ENCODE results near the gene KLB.
"Not testable (repeated sequence)": the region's sequence is repeated elsewhere in the genome, so short reads cannot be mapped to it uniquely, and the experiment has no call there.

The KLB gene

GRCh38 chr4:39410415-39410814 lies 3.7 kb downstream of the KLB start:
- TF ChIP-seq, protein P1, sequence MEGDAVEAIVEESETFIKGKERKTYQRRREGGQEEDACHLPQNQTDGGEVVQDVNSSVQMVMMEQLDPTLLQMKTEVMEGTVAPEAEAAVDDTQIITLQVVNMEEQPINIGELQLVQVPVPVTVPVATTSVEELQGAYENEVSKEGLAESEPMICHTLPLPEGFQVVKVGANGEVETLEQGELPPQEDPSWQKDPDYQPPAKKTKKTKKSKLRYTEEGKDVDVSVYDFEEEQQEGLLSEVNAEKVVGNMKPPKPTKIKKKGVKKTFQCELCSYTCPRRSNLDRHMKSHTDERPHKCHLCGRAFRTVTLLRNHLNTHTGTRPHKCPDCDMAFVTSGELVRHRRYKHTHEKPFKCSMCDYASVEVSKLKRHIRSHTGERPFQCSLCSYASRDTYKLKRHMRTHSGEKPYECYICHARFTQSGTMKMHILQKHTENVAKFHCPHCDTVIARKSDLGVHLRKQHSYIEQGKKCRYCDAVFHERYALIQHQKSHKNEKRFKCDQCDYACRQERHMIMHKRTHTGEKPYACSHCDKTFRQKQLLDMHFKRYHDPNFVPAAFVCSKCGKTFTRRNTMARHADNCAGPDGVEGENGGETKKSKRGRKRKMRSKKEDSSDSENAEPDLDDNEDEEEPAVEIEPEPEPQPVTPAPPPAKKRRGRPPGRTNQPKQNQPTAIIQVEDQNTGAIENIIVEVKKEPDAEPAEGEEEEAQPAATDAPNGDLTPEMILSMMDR (conservative IDR thresholded peaks at IDR 0.05; ENCODE audit: low read length): peak; percentile 29
- no peak for TF ChIP-seq EZH2phosphoT487 (IDR thresholded peaks at IDR 0.05; ENCODE audit: borderline replicate concordance)
- H3K9me3 ChIP-seq (ENCODE audit: insufficient read depth, low read depth, low read length): no peaks in the 10 kb centered on the region
- H3K36me3 ChIP-seq (ENCODE audit: insufficient read depth, low read length): no peaks in the 10 kb centered on the region
- H3K4me2 ChIP-seq (ENCODE audit: low read depth, low read length, poor library complexity, severe bottlenecking): no peak overlapping the region
- H3K9me2 ChIP-seq (replicated peaks; ENCODE audit: low read depth, low read length): no peaks in the 10 kb centered on the region
- H3K4me3 ChIP-seq (ENCODE audit: low read length, poor library complexity, severe bottlenecking): no peak overlapping the region
- H3K27me3 ChIP-seq (ENCODE audit: insufficient read depth, low read length, poor library complexity, severe bottlenecking): no peaks in the 10 kb centered on the region
- no peaks in the 10 kb centered on the region for H3K4me1 ChIP-seq (ENCODE audit: insufficient read depth, low read length, poor library complexity, severe bottlenecking)
- H4K20me1 ChIP-seq (ENCODE audit: insufficient read depth, low read length, poor library complexity, severe bottlenecking): no peaks in the 10 kb centered on the region
- H3K79me2 ChIP-seq (ENCODE audit: insufficient read depth, low read length): no peaks in the 10 kb centered on the region
- H3K9ac ChIP-seq (ENCODE audit: low read depth, low read length, poor library complexity, severe bottlenecking): no peak overlapping the region
- no peak overlapping the region; the same call in 1 of the 2 replicates for H2AFZ ChIP-seq (ENCODE audit: low read length)
- no peaks in the 10 kb centered on the region for H3F3A ChIP-seq (ENCODE audit: low read depth)

GRCh38 chr4:39411561-39411960 lies 4.8 kb downstream of the KLB start:
- H3K79me2 ChIP-seq (ENCODE audit: insufficient read depth, low read length); H3K9ac ChIP-seq (ENCODE audit: low read depth, low read length, poor library complexity, severe bottlenecking); H3K27me3 ChIP-seq (ENCODE audit: insufficient read depth, low read length, poor library complexity, severe bottlenecking); H2AFZ ChIP-seq (ENCODE audit: low read length); H3K9me3 ChIP-seq (ENCODE audit: insufficient read depth, low read depth, low read length); H3K9me2 ChIP-seq (replicated peaks; ENCODE audit: low read depth, low read length); H3F3A ChIP-seq (ENCODE audit: low read depth); H3K4me3 ChIP-seq (ENCODE audit: low read length, poor library complexity, severe bottlenecking); H3K4me1 ChIP-seq (ENCODE audit: insufficient read depth, low read length, poor library complexity, severe bottlenecking); H3K4me2 ChIP-seq (ENCODE audit: low read depth, low read length, poor library complexity, severe bottlenecking); H4K20me1 ChIP-seq (ENCODE audit: insufficient read depth, low read length, poor library complexity, severe bottlenecking); H3K36me3 ChIP-seq (ENCODE audit: insufficient read depth, low read length): not testable (repeated sequence)

GRCh38 chr4:39415678-39416283 lies 9.1 kb downstream of the KLB start:
- Histone ChIP-seq H3K9me2 (replicated peaks; ENCODE audit: low read depth, low read length) (no peaks in the 10 kb centered on the region), H2AFZ (ENCODE audit: low read length) (no peak overlapping the region), H3F3A (ENCODE audit: low read depth) (no peaks in the 10 kb centered on the region), H3K36me3 (ENCODE audit: insufficient read depth, low read length) (no peaks in the 10 kb centered on the region), H3K4me2 (ENCODE audit: low read depth, low read length, poor library complexity, severe bottlenecking) (no peak overlapping the region), H4K20me1 (ENCODE audit: insufficient read depth, low read length, poor library complexity, severe bottlenecking) (no peaks in the 10 kb centered on the region), H3K4me1 (ENCODE audit: insufficient read depth, low read length, poor library complexity, severe bottlenecking) (no peaks in the 10 kb centered on the region), H3K4me3 (ENCODE audit: low read length, poor library complexity, severe bottlenecking) (no peak overlapping the region), H3K9ac (ENCODE audit: low read depth, low read length, poor library complexity, severe bottlenecking) (no peak overlapping the region), H3K79me2 (ENCODE audit: insufficient read depth, low read length) (no peaks in the 10 kb centered on the region), H3K27me3 (ENCODE audit: insufficient read depth, low read length, poor library complexity, severe bottlenecking) (no peaks in the 10 kb centered on the region), H3K9me3 (ENCODE audit: insufficient read depth, low read depth, low read length) (no peaks in the 10 kb centered on the region)
- TF ChIP-seq EZH2phosphoT487 (IDR thresholded peaks at IDR 0.05; ENCODE audit: borderline replicate concordance): no peak
- TF ChIP-seq, protein P1 (conservative IDR thresholded peaks at IDR 0.05; ENCODE audit: low read length): no peak

DNA sequence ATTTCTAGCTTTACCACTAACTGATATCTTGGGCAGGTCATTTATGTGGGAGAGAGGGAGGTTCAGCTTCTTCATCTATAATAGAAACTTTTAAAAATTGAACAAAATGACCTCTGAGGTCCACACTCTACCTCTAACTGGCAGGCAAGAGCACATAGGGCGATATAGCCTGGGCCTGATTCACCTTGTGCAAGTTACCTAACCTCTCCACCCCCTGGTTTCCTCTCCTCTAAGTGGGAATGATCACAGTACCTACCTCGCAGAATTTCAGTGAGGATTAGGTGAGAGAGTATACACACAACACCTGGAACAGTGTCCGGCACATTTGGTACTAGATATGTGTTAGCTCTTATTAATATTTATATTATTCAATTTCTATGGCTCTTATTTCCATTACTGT lies 15.5 kb downstream of the KLB start:
- H3K79me2 ChIP-seq (ENCODE audit: insufficient read depth, low read length): no peaks in the 10 kb centered on the region
- no peak for TF ChIP-seq EZH2phosphoT487 (IDR thresholded peaks at IDR 0.05; ENCODE audit: borderline replicate concordance)
- TF ChIP-seq, protein P1 (conservative IDR thresholded peaks at IDR 0.05; ENCODE audit: low read length): no peak
- H3F3A ChIP-seq (ENCODE audit: low read depth): no peaks in the 10 kb centered on the region
- H3K27me3 ChIP-seq (ENCODE audit: insufficient read depth, low read length, poor library complexity, severe bottlenecking): no peaks in the 10 kb centered on the region
- no peak overlapping the region for H3K4me3 ChIP-seq (ENCODE audit: low read length, poor library complexity, severe bottlenecking)
- no peak overlapping the region for H2AFZ ChIP-seq (ENCODE audit: low read length)
- H3K4me2 ChIP-seq (ENCODE audit: low read depth, low read length, poor library complexity, severe bottlenecking): no peak overlapping the region
- H4K20me1 ChIP-seq (ENCODE audit: insufficient read depth, low read length, poor library complexity, severe bottlenecking): no peaks in the 10 kb centered on the region
- H3K9me3 ChIP-seq (ENCODE audit: insufficient read depth, low read depth, low read length): no peaks in the 10 kb centered on the region
- H3K4me1 ChIP-seq (ENCODE audit: insufficient read depth, low read length, poor library complexity, severe bottlenecking): no peaks in the 10 kb centered on the region
- H3K36me3 ChIP-seq (ENCODE audit: insufficient read depth, low read length): no peaks in the 10 kb centered on the region
- H3K9ac ChIP-seq (ENCODE audit: low read depth, low read length, poor library complexity, severe bottlenecking): no peak overlapping the region
- no peaks in the 10 kb centered on the region for H3K9me2 ChIP-seq (replicated peaks; ENCODE audit: low read depth, low read length)

- not testable (repeated sequence) for H3K4me1 ChIP-seq (ENCODE audit: insufficient read depth, low read length, poor library complexity, severe bottlenecking); H3K79me2 ChIP-seq (ENCODE audit: insufficient read depth, low read length); H3K36me3 ChIP-seq (ENCODE audit: insufficient read depth, low read length); H3K4me3 ChIP-seq (ENCODE audit: low read length, poor library complexity, severe bottlenecking); H2AFZ ChIP-seq (ENCODE audit: low read length); H3K9ac ChIP-seq (ENCODE audit: low read depth, low read length, poor library complexity, severe bottlenecking); H3K9me2 ChIP-seq (replicated peaks; ENCODE audit: low read depth, low read length); H3K9me3 ChIP-seq (ENCODE audit: insufficient read depth, low read depth, low read length); H3K27me3 ChIP-seq (ENCODE audit: insufficient read depth, low read length, poor library complexity, severe bottlenecking); H3F3A ChIP-seq (ENCODE audit: low read depth); H3K4me2 ChIP-seq (ENCODE audit: low read depth, low read length, poor library complexity, severe bottlenecking); H4K20me1 ChIP-seq (ENCODE audit: insufficient read depth, low read length, poor library complexity, severe bottlenecking)
These were observed 18.6 kb downstream of the KLB start for GRCh38 chr4:39425297-39425696.

Data from Loucy (cell line).